A673 (cell line): Measurements from ENCODE around the gene CSTPP1. TPM values are rescaled to one million over a fixed set of nuclear protein-coding genes. Genes with fewer than 3 reads are reported as not detected.

Source experiments
- BruUV-seq: library from RNA; stranded (reverse); fragments of 400-500 nt; replicated peaks from 2 replicates; lab custom pipeline; 2021; lab: Mats Ljungman, UMichigan
- CTCF ChIA-PET: fragments of 300-600 bp; sonication (Branson Sonifier 250); formaldehyde crosslinking; loops from one replicate; lab custom pipeline; 2022; ENCODE audit warnings: antibody characterized with exemption; lab: Charles Lee
- POLR2A ChIA-PET: fragments of 300-600 bp; sonication (Branson Sonifier 250); formaldehyde crosslinking; loops from one replicate; lab custom pipeline; 2022; ENCODE audit warnings: antibody characterized with exemption; ENCODE audit not compliant: low non-redundant PET; lab: Charles Lee
- DNase-seq: peaks from one replicate; pipeline ENCODE4 v3.0.0-alpha.2; 2015; ENCODE audit warnings: low spot score
- H3K27ac ChIP-seq: fragments of 200-600 bp; sonication (generic); 2 replicates; pipeline ENCODE4 v1.5.1; 2016; ENCODE audit warnings: mixed run types, low read depth, mild to moderate bottlenecking, mixed read lengths, antibody characterized with exemption, low read length; ENCODE audit not compliant: poor library complexity, severe bottlenecking
- H3K27me3 ChIP-seq: fragments of 200-600 bp; sonication (generic); replicated peaks from 2 replicates; pipeline ENCODE4 v1.6.1; 2017; ENCODE audit warnings: mixed run types, low read depth, mild to moderate bottlenecking, mixed read lengths, antibody characterized with exemption, low read length; ENCODE audit not compliant: insufficient read depth, poor library complexity
- H3K36me3 ChIP-seq: fragments of 200-600 bp; sonication (generic); 2 replicates; pipeline ENCODE4 v1.6.1; 2016; ENCODE audit warnings: mixed run types, mild to moderate bottlenecking, mixed read lengths, antibody characterized with exemption, low read length; ENCODE audit not compliant: insufficient read depth, poor library complexity, severe bottlenecking
- H3K4me1 ChIP-seq: fragments of 200-600 bp; sonication (generic); 2 replicates; pipeline ENCODE4 v1.6.1; 2017; ENCODE audit warnings: mixed run types, mild to moderate bottlenecking, mixed read lengths, antibody characterized with exemption, low read length; ENCODE audit not compliant: insufficient read depth, poor library complexity, severe bottlenecking
- H3K4me3 ChIP-seq: fragments of 200-600 bp; sonication (generic); 2 replicates; pipeline ENCODE4 v1.5.1; 2016; ENCODE audit warnings: low read depth, mixed run types, mild to moderate bottlenecking, mixed read lengths, low read length; ENCODE audit not compliant: poor library complexity, severe bottlenecking
- H3K9me3 ChIP-seq: fragments of 200-600 bp; sonication (generic); 2 replicates; pipeline ENCODE4 v1.6.1; 2016; ENCODE audit warnings: mixed run types, low read depth, mild to moderate bottlenecking, mixed read lengths, antibody characterized with exemption, low read length; ENCODE audit not compliant: poor library complexity, severe bottlenecking
- CTCF ChIP-seq: fragments of 300-800, 200-600 bp; sonication (generic); conservative IDR thresholded peaks from 2 replicates; pipeline ENCODE4 v1.5.1; 2017; ENCODE audit warnings: low read depth, mild to moderate bottlenecking, antibody characterized with exemption, low read length, moderate library complexity, mixed read lengths
- EZH2 ChIP-seq: fragments of 200-600 bp; sonication (generic); IDR thresholded peaks from 2 replicates; pipeline ENCODE4 v1.6.1; 2017; ENCODE audit warnings: borderline replicate concordance, low read depth, mild to moderate bottlenecking, mixed read lengths, antibody characterized with exemption, low read length; ENCODE audit not compliant: poor library complexity, severe bottlenecking
- intact Hi-C: fragments of 100-400 bp; cut with micrococcal nuclease; formaldehyde crosslinking; loops from one replicate; pipeline ENCODE4 v1.10.0; 2022; ENCODE audit not compliant: unreplicated experiment
- total RNA-seq: library from RNA; stranded (reverse); gene quantifications from 2 replicates; pipeline ENCODE4 v1.2.3, GENCODE V29; 2021

Gene CSTPP1
- total RNA-seq, 1 experiment from 2014 or later: 79.3 TPM

- Histone ChIP-seq H3K4me1 (peaks cover 8% of the 10 kb centered on the region), H3K4me3 (no peak overlapping the region), H3K27me3 (no peaks in the 10 kb centered on the region), H3K27ac (no peak overlapping the region), H3K36me3 (no peaks in the 10 kb centered on the region), H3K9me3 (no peaks in the 10 kb centered on the region)
- intact Hi-C loops: no loop called here
- ChIA-PET CTCF (no interaction called here), POLR2A (no interaction called here)
- BruUV-seq: no TSS peak
- no peak for TF ChIP-seq EZH2
- no peak for DNase-seq
Measured at GRCh38 chr11:47014097-47014496, 77.5 kb downstream of the CSTPP1 start.

GRCh38 chr11:47018637-47019036 lies 82.1 kb downstream of the CSTPP1 start:
- TF ChIP-seq CTCF: no peak
- no peak for TF ChIP-seq EZH2
- no TSS peak for BruUV-seq
- no peak for DNase-seq
- POLR2A ChIA-PET: no interaction called here
- Histone ChIP-seq H3K4me1 (peaks cover 10% of the 10 kb centered on the region), H3K27ac (no peak overlapping the region), H3K27me3 (no peaks in the 10 kb centered on the region), H3K4me3 (no peak overlapping the region), H3K9me3 (no peaks in the 10 kb centered on the region), H3K36me3 (no peaks in the 10 kb centered on the region)
- CTCF ChIA-PET: no interaction called here
- intact Hi-C loops: no loop called here

- no peaks in the 10 kb centered on the region for H3K9me3 ChIP-seq
- CTCF ChIA-PET: no interaction called here
- DNase-seq: no peak
- POLR2A ChIA-PET: interaction anchor here (0.6 kb wide), 1 partner anchor 204 kb away, joined by 15 read pairs; no protein-coding TSS in a partner anchor
- no peak overlapping the region for H3K4me3 ChIP-seq
- no TSS peak for BruUV-seq
- intact Hi-C loops: no loop called here
- no peaks in the 10 kb centered on the region for H3K36me3 ChIP-seq
- H3K27me3 ChIP-seq: no peaks in the 10 kb centered on the region
- no peak for TF ChIP-seq CTCF
- TF ChIP-seq EZH2: no peak
- no peak overlapping the region for H3K27ac ChIP-seq
- H3K4me1 ChIP-seq: peaks cover 10% of the 10 kb centered on the region
Measured at GRCh38 chr11:47020793-47021526, 84.4 kb downstream of the CSTPP1 start.

- no peaks in the 10 kb centered on the region for H3K9me3 ChIP-seq
- DNase-seq: no peak
- ChIA-PET CTCF (no interaction called here), POLR2A (interaction anchor here (0.5 kb wide), 1 partner anchor 413 kb away, joined by 4 read pairs; no protein-coding TSS in a partner anchor)
- no peaks in the 10 kb centered on the region for H3K27me3 ChIP-seq
- intact Hi-C loops: no loop called here
- peaks cover 10% of the 10 kb centered on the region for H3K4me1 ChIP-seq
- H3K36me3 ChIP-seq: no peaks in the 10 kb centered on the region
- TF ChIP-seq EZH2: no peak
- TF ChIP-seq CTCF: no peak
- no peak overlapping the region for H3K27ac ChIP-seq
- H3K4me3 ChIP-seq: no peak overlapping the region
- no TSS peak for BruUV-seq
Measured at GRCh38 chr11:47021527-47021818, 84.9 kb downstream of the CSTPP1 start.
